HCT116 (cell line): ENCODE measurements around the gene KCTD19. TPM values are rescaled to one million over a fixed set of nuclear protein-coding genes. Genes with fewer than 3 reads are reported as not detected.
A peak's percentile ranks its signal among the peaks of the same experiment; 100 is the strongest.

Source experiments
- ATAC-seq: fragments of 200-7000 bp; cut with Tn5 transposase; 2 replicates; pipeline ENCODE4 v1.9.1; 2020; ENCODE audit warnings: mild to moderate bottlenecking, moderate library complexity
- BruUV-seq: library from RNA; stranded (reverse); fragments of 400-500 nt; replicated peaks from 2 replicates; lab custom pipeline; 2021; lab: Mats Ljungman, UMichigan
- CTCF ChIA-PET: fragments of 300-600 bp; sonication (Branson Sonifier 250); formaldehyde crosslinking; loops from one replicate; lab custom pipeline; 2021; ENCODE audit warnings: antibody characterized with exemption; lab: Charles Lee
- POLR2A ChIA-PET: fragments of 300-600, 350-600 bp; sonication (Branson Sonifier 250); formaldehyde crosslinking; loops from one replicate; lab custom pipeline; 2021; ENCODE audit warnings: antibody characterized with exemption; lab: Charles Lee
- RAD21 ChIA-PET, 2 experiments: fragments of 300-600 bp; sonication (Branson Sonifier 250); formaldehyde crosslinking; loops; one replicate each; lab custom pipeline; 2023; ENCODE audit warnings: low total read pairs in 2 of 2; ENCODE audit not compliant: uncharacterized antibody in 2 of 2, unreplicated experiment in 2 of 2, low non-redundant PET in 1 of 2; lab: Charles Lee
- DNase-seq: peaks from one replicate; pipeline ENCODE4 v3.0.0-alpha.2; 2010; ENCODE audit warnings: low read depth, low spot score
- H2AFZ ChIP-seq: fragments of 200-600 bp; shearing (Covaris generic), sonication (generic); 2 replicates; pipeline ENCODE4 v1.6.1; 2017; ENCODE audit warnings: low read depth, mixed run types, mixed read lengths, antibody characterized with exemption, low read length; ENCODE audit not compliant: poor library complexity, severe bottlenecking
- H3K27ac ChIP-seq: 2 replicates; pipeline ENCODE4 v1.5.1; 2012; ENCODE audit warnings: low read depth, low read length
- H3K27me3 ChIP-seq: fragments of 200-600 bp; sonication (generic); 2 replicates; pipeline ENCODE4 v1.6.1; 2016; ENCODE audit warnings: mixed run types, low read length, mixed read lengths; ENCODE audit not compliant: insufficient read depth
- H3K36me3 ChIP-seq, 2 experiments: fragments of 200-500 bp in 1 of 2; fragments of 200-600 bp in 1 of 2; sonication (Bioruptor generic) in 1 of 2; sonication (generic) in 1 of 2; 2 replicates each; pipeline versions ENCODE4 v1.5.1 to v1.6.1; 2014 to 2016; ENCODE audit warnings: low read length in 2 of 2, inconsistent platforms in 1 of 2, mixed read lengths in 1 of 2, mixed run types in 1 of 2; ENCODE audit not compliant: insufficient read depth in 2 of 2, control insufficient read depth in 1 of 2
- H3K4me1 ChIP-seq, 2 experiments: fragments of 200-600 bp in 1 of 2; sonication (generic) in 1 of 2; 2 replicates each; pipeline versions ENCODE4 v1.5.1 to v1.6.1; 2012 to 2017; ENCODE audit warnings: low read length in 2 of 2, inconsistent platforms in 1 of 2, mild to moderate bottlenecking in 1 of 2, mixed read lengths in 1 of 2, mixed run types in 1 of 2, moderate library complexity in 1 of 2; ENCODE audit not compliant: insufficient read depth in 2 of 2, control insufficient read depth in 1 of 2
- H3K4me2 ChIP-seq: fragments of 200-600 bp; sonication (generic); 2 replicates; pipeline ENCODE4 v1.6.1; 2017; ENCODE audit warnings: mixed run types, low read length, mixed read lengths
- H3K4me3 ChIP-seq, 2 experiments: fragments of 200-600 bp in 1 of 2; sonication (generic) in 1 of 2; replicated peaks in 1 of 2; 2 replicates each; pipeline ENCODE4 v1.5.1; 2011 to 2016; ENCODE audit warnings: low read length in 2 of 2, control low read depth in 1 of 2, low read depth in 1 of 2, mild to moderate bottlenecking in 1 of 2, mixed read lengths in 1 of 2, mixed run types in 1 of 2
- H3K79me2 ChIP-seq: fragments of 200-600 bp; sonication (generic); 2 replicates; pipeline ENCODE4 v1.6.1; 2017; ENCODE audit warnings: mild to moderate bottlenecking, mixed run types, low read length, moderate library complexity, mixed read lengths; ENCODE audit not compliant: insufficient read depth
- H3K9ac ChIP-seq: fragments of 200-600 bp; sonication (generic); 2 replicates; pipeline ENCODE4 v1.6.1; 2016; ENCODE audit warnings: low read length, mixed read lengths
- H3K9me2 ChIP-seq: fragments of 200-600 bp; sonication (generic), shearing (Covaris generic); 2 replicates; pipeline ENCODE4 v1.6.1; 2017; ENCODE audit warnings: mixed run types, mild to moderate bottlenecking, moderate library complexity; ENCODE audit not compliant: insufficient read depth
- H3K9me3 ChIP-seq, 2 experiments: fragments of 200-500 bp in 1 of 2; fragments of 200-600 bp in 1 of 2; sonication (Bioruptor generic) in 1 of 2; sonication (generic) in 1 of 2; 2 replicates each; pipeline ENCODE4 v1.6.1; 2014 to 2017; ENCODE audit warnings: low read length in 2 of 2, mixed read lengths in 2 of 2, inconsistent platforms in 1 of 2, low read depth in 1 of 2, mild to moderate bottlenecking in 1 of 2, mixed run types in 1 of 2, moderate library complexity in 1 of 2; ENCODE audit not compliant: control insufficient read depth in 1 of 2, insufficient read depth in 1 of 2
- H4K20me1 ChIP-seq: fragments of 200-600 bp; sonication (generic), shearing (Covaris generic); 2 replicates; pipeline ENCODE4 v1.6.1; 2017; ENCODE audit warnings: mixed run types, mild to moderate bottlenecking, moderate library complexity; ENCODE audit not compliant: insufficient read depth
- CBX3 ChIP-seq: IDR thresholded peaks from 2 replicates; pipeline ENCODE4 v1.6.1; 2012; ENCODE audit warnings: low read depth
- CEBPB ChIP-seq: IDR thresholded peaks from 2 replicates; pipeline ENCODE4 v1.6.1; 2012; ENCODE audit warnings: low read depth
- ELF1 ChIP-seq: IDR thresholded peaks from 2 replicates; pipeline ENCODE4 v1.6.1; 2012; ENCODE audit warnings: low read depth, borderline replicate concordance
- EZH2 ChIP-seq: fragments of 200-600 bp; sonication (generic); IDR thresholded peaks from 2 replicates; pipeline ENCODE4 v1.6.1; 2017; ENCODE audit warnings: antibody characterized with exemption, mixed run types
- EZH2phosphoT487 ChIP-seq: fragments of 200-600 bp; IDR thresholded peaks from 2 replicates; pipeline ENCODE4 v1.6.1; 2018; ENCODE audit warnings: antibody characterized with exemption, borderline replicate concordance
- FOSL1 ChIP-seq: IDR thresholded peaks from 2 replicates; pipeline ENCODE4 v1.6.1; 2012; ENCODE audit warnings: low read depth
- POLR2AphosphoS5 ChIP-seq: IDR thresholded peaks from 2 replicates; pipeline ENCODE4 v1.6.1; 2011; ENCODE audit warnings: mild to moderate bottlenecking, low read depth, low read length, moderate library complexity
- SIN3A ChIP-seq: IDR thresholded peaks from 2 replicates; pipeline ENCODE4 v1.6.1; 2012; ENCODE audit warnings: low read depth
- SP1 ChIP-seq: IDR thresholded peaks from 2 replicates; pipeline ENCODE4 v1.6.1; 2012; ENCODE audit warnings: low read depth
- SRF ChIP-seq: IDR thresholded peaks from 2 replicates; pipeline ENCODE4 v1.6.1; 2012; ENCODE audit warnings: low read depth
- TCF7L2 ChIP-seq: IDR thresholded peaks from 2 replicates; pipeline ENCODE4 v1.7.0; 2011; ENCODE audit warnings: borderline replicate concordance, inconsistent platforms; ENCODE audit not compliant: insufficient read depth, insufficient read length; ENCODE audit errors: extremely low read depth
- YY1 ChIP-seq: IDR thresholded peaks from 2 replicates; pipeline ENCODE4 v1.6.1; 2011; ENCODE audit warnings: low read length, low read depth, moderate library complexity, mild to moderate bottlenecking; ENCODE audit not compliant: insufficient replicate concordance; ENCODE audit errors: extremely low read depth
- ZFX ChIP-seq: fragments of 450-650 bp; IDR thresholded peaks from 2 replicates; pipeline ENCODE4 v1.6.1; 2017
- intact Hi-C: fragments of 100-400 bp; cut with micrococcal nuclease; formaldehyde crosslinking; loops from 2 replicates; pipeline ENCODE4 v1.10.0; 2022
- total RNA-seq: library from RNA; stranded (reverse); gene quantifications from one replicate; pipeline ENCODE4 v1.2.1, GENCODE V29; 2021; ENCODE audit not compliant: unreplicated experiment
- TF ChIP-seq, protein P1 (sequence below), 3 experiments: fragments of 200-600 bp in 1 of 3; sonication (generic) in 1 of 3; IDR thresholded peaks in 2 of 3; conservative IDR thresholded peaks in 1 of 3; 2 replicates each; pipeline ENCODE4 v1.5.1; 2012 to 2017; ENCODE audit warnings: low read depth in 2 of 3, low read length in 2 of 3, antibody characterized with exemption in 1 of 3, borderline replicate concordance in 1 of 3, control low read depth in 1 of 3, mild to moderate bottlenecking in 1 of 3, mixed read lengths in 1 of 3, mixed run types in 1 of 3, moderate library complexity in 1 of 3; ENCODE audit not compliant: insufficient read depth in 1 of 3
- TF ChIP-seq, protein P2 (sequence below): IDR thresholded peaks from 2 replicates; pipeline ENCODE4 v1.6.1; 2011; ENCODE audit warnings: mild to moderate bottlenecking, low read length, moderate library complexity; ENCODE audit not compliant: insufficient replicate concordance; ENCODE audit errors: extremely low read depth
- TF ChIP-seq, protein P3 (sequence below): IDR thresholded peaks from 2 replicates; pipeline ENCODE4 v1.6.1; 2012; ENCODE audit warnings: low read depth
- TF ChIP-seq, protein P4 (sequence below): IDR thresholded peaks from 2 replicates; pipeline ENCODE4 v1.6.1; 2012

The KCTD19 gene
- total RNA-seq, 1 experiment from 2014 or later, result not detected

DNA sequence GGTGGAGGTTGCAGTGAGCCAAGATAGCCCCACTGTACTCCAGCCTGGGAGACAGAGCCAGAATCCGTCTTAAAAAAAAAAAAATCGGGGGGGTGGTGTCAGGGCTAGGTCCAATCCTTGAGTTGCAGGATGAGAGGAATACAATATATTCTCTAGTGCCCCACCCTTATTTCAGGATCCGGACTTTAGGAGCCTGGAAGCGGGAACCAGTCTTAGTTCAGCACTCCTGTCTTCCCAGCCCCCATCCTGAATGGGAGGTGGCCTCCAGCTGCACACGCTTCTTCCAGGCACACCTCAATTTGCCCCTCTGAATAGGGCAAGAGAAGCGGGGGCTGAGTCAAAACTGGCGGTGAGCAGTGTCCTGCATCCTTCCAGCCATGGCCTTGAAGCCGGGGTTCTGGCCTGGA lies 80.9 kb downstream of the KCTD19 start:
- ATAC-seq (no peak), DNase-seq (no peak)
- no peak overlapping the region for H2AFZ ChIP-seq
- peak overlapping the region; percentile 94 for H3K4me2 ChIP-seq
- CTCF ChIA-PET, result interaction anchor here (0.6 to 2.6 kb wide), 9 partner anchors 9 to 284 kb away, joined by 3 to 13 read pairs (median 4); partner anchors contain the start of genes CES3, ELMO3, NOL3 and TMEM208
- no peaks in the 10 kb centered on the region for H3K9me2 ChIP-seq
- RAD21 ChIA-PET, result interaction anchor here in 1 of 2 experiments (0.7 kb wide), 1 partner anchor 92 kb away, joined by 4 read pairs; no protein-coding TSS in a partner anchor
- no peaks in the 10 kb centered on the region for H4K20me1 ChIP-seq
- no peaks in the 10 kb centered on the region for H3K27me3 ChIP-seq
- H3K4me1 ChIP-seq, result peaks cover 51 to 81% of the 10 kb centered on the region in 2 experiments
- peak overlapping the region; percentile 87 for H3K9ac ChIP-seq
- peak overlapping the region; percentile 92 for H3K27ac ChIP-seq
- BruUV-seq, result no TSS peak
- H3K79me2 ChIP-seq, result peaks cover 52% of the 10 kb centered on the region
- H3K9me3 ChIP-seq, result no peaks in the 10 kb centered on the region
- H3K4me3 ChIP-seq, result peak overlapping the region; percentile 71 to 92
- intact Hi-C loops, result loop anchor here (2.0 to 5.0 kb wide), 2 partner anchors 31 to 172 kb away; partner anchors contain the start of gene ZDHHC1
- POLR2A ChIA-PET, result interaction anchor here (1.0 to 2.7 kb wide), 5 partner anchors 9 to 47 kb away, joined by 3 to 13 read pairs (median 7); partner anchors contain the start of genes ELMO3 and TMEM208
- TF ChIP-seq, protein P1, sequence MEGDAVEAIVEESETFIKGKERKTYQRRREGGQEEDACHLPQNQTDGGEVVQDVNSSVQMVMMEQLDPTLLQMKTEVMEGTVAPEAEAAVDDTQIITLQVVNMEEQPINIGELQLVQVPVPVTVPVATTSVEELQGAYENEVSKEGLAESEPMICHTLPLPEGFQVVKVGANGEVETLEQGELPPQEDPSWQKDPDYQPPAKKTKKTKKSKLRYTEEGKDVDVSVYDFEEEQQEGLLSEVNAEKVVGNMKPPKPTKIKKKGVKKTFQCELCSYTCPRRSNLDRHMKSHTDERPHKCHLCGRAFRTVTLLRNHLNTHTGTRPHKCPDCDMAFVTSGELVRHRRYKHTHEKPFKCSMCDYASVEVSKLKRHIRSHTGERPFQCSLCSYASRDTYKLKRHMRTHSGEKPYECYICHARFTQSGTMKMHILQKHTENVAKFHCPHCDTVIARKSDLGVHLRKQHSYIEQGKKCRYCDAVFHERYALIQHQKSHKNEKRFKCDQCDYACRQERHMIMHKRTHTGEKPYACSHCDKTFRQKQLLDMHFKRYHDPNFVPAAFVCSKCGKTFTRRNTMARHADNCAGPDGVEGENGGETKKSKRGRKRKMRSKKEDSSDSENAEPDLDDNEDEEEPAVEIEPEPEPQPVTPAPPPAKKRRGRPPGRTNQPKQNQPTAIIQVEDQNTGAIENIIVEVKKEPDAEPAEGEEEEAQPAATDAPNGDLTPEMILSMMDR (IDR thresholded peaks at IDR 0.05 in 2 of 3, conservative IDR thresholded peaks at IDR 0.05 in 1 of 3; ENCODE audit: borderline replicate concordance in 1 of 3, insufficient read depth in 1 of 3, low read depth in 2 of 3, low read length in 2 of 3), result no peak
- TF ChIP-seq POLR2AphosphoS5 (no peak; the same call in 1 of the 2 replicates), ELF1 (no peak), CBX3 (no peak), SP1 (no peak), CEBPB (no peak), YY1 (no peak), SIN3A (no peak), FOSL1 (no peak), EZH2phosphoT487 (no peak), ZFX (no peak), EZH2 (no peak), SRF (no peak), TCF7L2 (no peak)
- TF ChIP-seq, protein P2, sequence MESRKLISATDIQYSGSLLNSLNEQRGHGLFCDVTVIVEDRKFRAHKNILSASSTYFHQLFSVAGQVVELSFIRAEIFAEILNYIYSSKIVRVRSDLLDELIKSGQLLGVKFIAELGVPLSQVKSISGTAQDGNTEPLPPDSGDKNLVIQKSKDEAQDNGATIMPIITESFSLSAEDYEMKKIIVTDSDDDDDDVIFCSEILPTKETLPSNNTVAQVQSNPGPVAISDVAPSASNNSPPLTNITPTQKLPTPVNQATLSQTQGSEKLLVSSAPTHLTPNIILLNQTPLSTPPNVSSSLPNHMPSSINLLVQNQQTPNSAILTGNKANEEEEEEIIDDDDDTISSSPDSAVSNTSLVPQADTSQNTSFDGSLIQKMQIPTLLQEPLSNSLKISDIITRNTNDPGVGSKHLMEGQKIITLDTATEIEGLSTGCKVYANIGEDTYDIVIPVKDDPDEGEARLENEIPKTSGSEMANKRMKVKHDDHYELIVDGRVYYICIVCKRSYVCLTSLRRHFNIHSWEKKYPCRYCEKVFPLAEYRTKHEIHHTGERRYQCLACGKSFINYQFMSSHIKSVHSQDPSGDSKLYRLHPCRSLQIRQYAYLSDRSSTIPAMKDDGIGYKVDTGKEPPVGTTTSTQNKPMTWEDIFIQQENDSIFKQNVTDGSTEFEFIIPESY, result no peak
- TF ChIP-seq, protein P3, sequence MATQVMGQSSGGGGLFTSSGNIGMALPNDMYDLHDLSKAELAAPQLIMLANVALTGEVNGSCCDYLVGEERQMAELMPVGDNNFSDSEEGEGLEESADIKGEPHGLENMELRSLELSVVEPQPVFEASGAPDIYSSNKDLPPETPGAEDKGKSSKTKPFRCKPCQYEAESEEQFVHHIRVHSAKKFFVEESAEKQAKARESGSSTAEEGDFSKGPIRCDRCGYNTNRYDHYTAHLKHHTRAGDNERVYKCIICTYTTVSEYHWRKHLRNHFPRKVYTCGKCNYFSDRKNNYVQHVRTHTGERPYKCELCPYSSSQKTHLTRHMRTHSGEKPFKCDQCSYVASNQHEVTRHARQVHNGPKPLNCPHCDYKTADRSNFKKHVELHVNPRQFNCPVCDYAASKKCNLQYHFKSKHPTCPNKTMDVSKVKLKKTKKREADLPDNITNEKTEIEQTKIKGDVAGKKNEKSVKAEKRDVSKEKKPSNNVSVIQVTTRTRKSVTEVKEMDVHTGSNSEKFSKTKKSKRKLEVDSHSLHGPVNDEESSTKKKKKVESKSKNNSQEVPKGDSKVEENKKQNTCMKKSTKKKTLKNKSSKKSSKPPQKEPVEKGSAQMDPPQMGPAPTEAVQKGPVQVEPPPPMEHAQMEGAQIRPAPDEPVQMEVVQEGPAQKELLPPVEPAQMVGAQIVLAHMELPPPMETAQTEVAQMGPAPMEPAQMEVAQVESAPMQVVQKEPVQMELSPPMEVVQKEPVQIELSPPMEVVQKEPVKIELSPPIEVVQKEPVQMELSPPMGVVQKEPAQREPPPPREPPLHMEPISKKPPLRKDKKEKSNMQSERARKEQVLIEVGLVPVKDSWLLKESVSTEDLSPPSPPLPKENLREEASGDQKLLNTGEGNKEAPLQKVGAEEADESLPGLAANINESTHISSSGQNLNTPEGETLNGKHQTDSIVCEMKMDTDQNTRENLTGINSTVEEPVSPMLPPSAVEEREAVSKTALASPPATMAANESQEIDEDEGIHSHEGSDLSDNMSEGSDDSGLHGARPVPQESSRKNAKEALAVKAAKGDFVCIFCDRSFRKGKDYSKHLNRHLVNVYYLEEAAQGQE, result no peak
- TF ChIP-seq, protein P4, sequence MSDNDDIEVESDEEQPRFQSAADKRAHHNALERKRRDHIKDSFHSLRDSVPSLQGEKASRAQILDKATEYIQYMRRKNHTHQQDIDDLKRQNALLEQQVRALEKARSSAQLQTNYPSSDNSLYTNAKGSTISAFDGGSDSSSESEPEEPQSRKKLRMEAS, result no peak
- no peaks in the 10 kb centered on the region for H3K36me3 ChIP-seq
